Measurements from ENCODE around the gene ERG. TPM values are rescaled to one million over a fixed set of nuclear protein-coding genes. Genes with fewer than 3 reads are reported as not detected.
A peak's percentile ranks its signal among the peaks of the same experiment; 100 is the strongest.

ERG gene
- total RNA-seq, 8 experiments from 2014 or later, result 0.09 to 0.97 (median 0.51) TPM; not detected in 1

DNA sequence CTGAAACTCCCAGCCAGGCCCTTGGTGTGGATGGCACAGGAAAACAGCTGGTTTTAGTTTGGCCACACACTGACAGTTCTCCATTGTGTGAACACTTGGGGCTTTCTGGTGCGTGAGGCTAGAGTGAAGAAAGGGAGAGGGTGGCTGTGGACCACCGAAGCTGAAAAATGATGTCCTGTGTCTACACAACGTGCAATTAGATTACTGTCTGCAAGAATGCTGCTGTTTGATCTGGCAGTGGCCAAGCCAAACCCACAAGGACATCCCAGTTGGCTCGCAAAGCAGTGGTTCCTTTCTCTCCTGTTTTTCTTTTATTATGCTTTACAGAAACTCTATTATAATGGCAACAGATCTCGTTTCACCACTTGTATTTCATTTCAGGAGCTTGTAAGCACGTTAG is 58.9 kb downstream of the ERG start:
- Histone ChIP-seq H3K4me1 (replicated peaks in 1 of 2) (peaks cover 0 to 12% of the 10 kb centered on the region in 2 donors), H3K4me3 (no peak overlapping the region), H3K27ac (no peak overlapping the region)
- WGBS, 10 experiments, result 20 to 83% (median 63%) methylated on average over 1 to 4 of the region's 6 CpGs; no CpG with 5 or more reads in 1 of the 10 experiments
- in situ Hi-C loops (cut with MboI; ENCODE audit: low pct_unique_long_range_greater_than_20kb in 2 of 9, low sequenced_read_pairs in 9 of 9, unreplicated experiment in 9 of 9), result no loop called here
- ATAC-seq (replicated peaks in 6 of 8), result no peak

DNA sequence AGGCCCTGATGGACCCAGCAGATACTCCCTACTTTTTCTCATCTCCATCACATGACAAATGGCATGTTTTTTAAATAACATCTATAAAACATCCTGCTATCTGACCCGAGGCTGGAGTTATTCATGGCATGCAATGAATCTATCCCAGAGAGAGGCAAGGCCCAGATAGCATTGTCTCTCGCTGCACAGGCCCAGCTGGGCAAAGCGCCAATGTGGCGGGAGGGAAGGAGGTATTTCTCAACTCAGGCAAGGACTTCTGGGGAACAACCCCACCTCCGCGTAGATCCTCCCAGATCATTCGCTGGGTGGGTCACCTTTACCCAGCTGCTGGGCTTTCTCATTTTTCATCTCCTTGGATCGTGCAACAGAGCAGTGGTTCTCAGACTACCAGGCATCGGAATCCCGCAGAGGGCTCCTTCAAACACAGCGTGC is 59.8 kb downstream of the ERG start:
- in situ Hi-C loops (cut with MboI; ENCODE audit: low pct_unique_long_range_greater_than_20kb in 2 of 9, low sequenced_read_pairs in 9 of 9, unreplicated experiment in 9 of 9), result no loop called here

GRCh38 chr21:38436341-38436740 is 61.9 kb downstream of the ERG start:
- no peak overlapping the region for H3K27ac ChIP-seq
- WGBS, 10 experiments, result 40 to 100% (median 90%) methylated on average over 1 to 4 of the region's 4 CpGs; no CpG with 5 or more reads in 1 of the 10 experiments
- no peak overlapping the region for H3K4me3 ChIP-seq
- ATAC-seq (replicated peaks in 6 of 8), result no peak
- in situ Hi-C loops (cut with MboI; ENCODE audit: low pct_unique_long_range_greater_than_20kb in 2 of 9, low sequenced_read_pairs in 9 of 9, unreplicated experiment in 9 of 9), result no loop called here
- H3K4me1 ChIP-seq (replicated peaks in 1 of 2), result peaks cover 0 to 12% of the 10 kb centered on the region in 2 donors

More for the DNA sequence above, 59.8 kb downstream of the ERG start:
- peak in 6 of 8 experiments; percentile 12 to 97 (median 72) for ATAC-seq (replicated peaks in 6 of 8)
- Histone ChIP-seq H3K4me1 (replicated peaks in 1 of 2) (peaks cover 0 to 12% of the 10 kb centered on the region in 2 donors), H3K27ac (no peak overlapping the region), H3K4me3 (no peak overlapping the region)
- WGBS, 10 experiments, result 0 to 100% (median 71%) methylated on average over 1 to 6 of the region's 11 CpGs; no CpG with 5 or more reads in 4 of the 10 experiments

DNA sequence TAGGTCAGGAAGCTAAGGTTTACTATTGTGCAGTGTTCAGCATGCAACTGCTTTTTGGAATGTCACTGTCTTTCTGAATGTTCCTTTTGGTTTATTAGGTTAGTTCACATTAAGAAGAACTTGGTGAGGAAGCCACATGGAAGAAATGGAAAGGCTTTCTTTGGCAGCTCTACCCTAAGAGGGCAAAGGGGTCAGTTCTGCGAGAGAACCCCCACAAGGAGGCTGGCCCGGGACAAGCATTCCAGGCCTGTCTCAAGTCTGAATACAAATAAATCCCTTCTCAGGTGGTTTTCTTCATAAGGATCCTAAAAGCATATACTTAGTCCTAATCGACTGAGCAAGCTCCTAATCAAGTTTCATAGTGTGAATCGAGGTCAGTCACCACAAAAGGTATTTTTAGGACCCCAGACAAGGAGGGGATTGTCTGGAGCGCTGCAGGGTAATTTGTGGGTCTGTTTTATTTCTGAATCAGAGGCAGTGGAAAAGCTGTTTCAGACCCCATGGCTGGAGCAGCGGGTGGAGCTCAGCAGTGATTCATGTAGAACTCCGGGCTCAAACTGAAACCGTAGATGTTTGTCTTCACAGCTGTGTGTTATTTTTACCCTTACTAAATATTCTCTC is 63.3 kb downstream of the ERG start:
- in situ Hi-C loops (cut with MboI; ENCODE audit: low pct_unique_long_range_greater_than_20kb in 2 of 9, low sequenced_read_pairs in 9 of 9, unreplicated experiment in 9 of 9), result no loop called here
- WGBS, 10 experiments, result 2 to 83% (median 10%) methylated on average over 2 to 7 of the region's 8 CpGs; no CpG with 5 or more reads in 3 of the 10 experiments
- H3K4me3 ChIP-seq, result no peak overlapping the region
- peak in 3 of 8 experiments; percentile 16 to 47 (median 22) for ATAC-seq (replicated peaks in 6 of 8)
- H3K4me1 ChIP-seq (replicated peaks in 1 of 2), result peaks cover 0 to 4% of the 10 kb centered on the region in 2 donors
- H3K27ac ChIP-seq, result no peak overlapping the region

DNA sequence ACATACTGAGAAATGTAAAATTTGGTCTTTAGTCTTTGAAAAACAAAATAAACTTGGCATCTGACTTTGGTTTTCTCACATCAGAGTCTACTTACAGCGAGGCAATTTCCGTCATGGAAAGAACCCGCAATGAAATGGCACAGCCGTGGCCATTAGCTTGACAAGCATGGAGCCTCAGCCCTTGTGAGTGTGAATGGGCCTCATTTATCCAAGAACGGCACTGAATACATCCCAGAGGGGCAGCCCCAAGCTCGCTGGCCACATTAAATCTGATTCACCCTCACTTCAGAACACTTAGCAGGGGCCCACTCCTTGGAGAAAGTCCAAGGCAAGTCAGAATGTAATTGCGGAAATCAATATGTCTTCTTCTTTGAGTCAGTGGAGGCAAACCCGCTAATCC is 64.8 kb downstream of the ERG start:
- ATAC-seq (replicated peaks in 6 of 8), result no peak
- in situ Hi-C loops (cut with MboI; ENCODE audit: low pct_unique_long_range_greater_than_20kb in 2 of 9, low sequenced_read_pairs in 9 of 9, unreplicated experiment in 9 of 9), result no loop called here

GRCh38 chr21:38430401-38430984 is 67.8 kb downstream of the ERG start:
- peak in 4 of 8 experiments; percentile 36 to 93 (median 56) for ATAC-seq (replicated peaks in 6 of 8)
- Histone ChIP-seq H3K4me3 (no peak overlapping the region), H3K27ac (no peak overlapping the region), H3K4me1 (replicated peaks in 1 of 2) (no peaks in the 10 kb centered on the region)
- in situ Hi-C loops (cut with MboI; ENCODE audit: low pct_unique_long_range_greater_than_20kb in 2 of 9, low sequenced_read_pairs in 9 of 9, unreplicated experiment in 9 of 9), result no loop called here

More for the DNA sequence above, 64.8 kb downstream of the ERG start:
- no peaks in the 10 kb centered on the region for H3K4me1 ChIP-seq (replicated peaks in 1 of 2)
- H3K4me3 ChIP-seq, result no peak overlapping the region
- H3K27ac ChIP-seq, result no peak overlapping the region
- 57 to 100% (median 87%) methylated on average over 1 to 7 of the region's 8 CpGs; no CpG with 5 or more reads in 3 of the 10 experiments for WGBS, 10 experiments

DNA sequence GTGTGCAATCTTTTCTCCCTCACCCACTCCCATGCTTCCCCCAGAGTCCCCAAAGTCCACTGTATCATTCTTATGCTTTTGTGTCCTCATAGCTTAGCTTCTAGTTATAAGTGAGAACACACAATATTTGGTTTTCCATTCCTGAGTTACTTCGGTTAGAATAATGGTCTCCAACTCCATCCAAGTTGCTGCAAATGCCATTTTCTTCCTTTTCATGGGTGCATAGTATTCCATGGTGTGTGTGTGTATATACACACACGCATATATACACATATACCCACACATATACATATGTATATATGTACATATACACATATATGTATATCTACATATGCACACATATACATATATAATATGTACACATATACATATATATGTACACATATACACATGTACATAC is 69.3 kb downstream of the ERG start:
- in situ Hi-C loops (cut with MboI; ENCODE audit: low pct_unique_long_range_greater_than_20kb in 2 of 9, low sequenced_read_pairs in 9 of 9, unreplicated experiment in 9 of 9), result no loop called here
- Histone ChIP-seq H3K4me1 (replicated peaks in 1 of 2) (peaks cover 7 to 9% of the 10 kb centered on the region in 2 donors), H3K27ac (no peak overlapping the region), H3K4me3 (no peak overlapping the region)
- 17 to 93% (median 83%) methylated on average over 1 to 2 of the region's 2 CpGs; no CpG with 5 or more reads in 4 of the 10 experiments for WGBS, 10 experiments
- ATAC-seq (replicated peaks in 6 of 8), result no peak

DNA sequence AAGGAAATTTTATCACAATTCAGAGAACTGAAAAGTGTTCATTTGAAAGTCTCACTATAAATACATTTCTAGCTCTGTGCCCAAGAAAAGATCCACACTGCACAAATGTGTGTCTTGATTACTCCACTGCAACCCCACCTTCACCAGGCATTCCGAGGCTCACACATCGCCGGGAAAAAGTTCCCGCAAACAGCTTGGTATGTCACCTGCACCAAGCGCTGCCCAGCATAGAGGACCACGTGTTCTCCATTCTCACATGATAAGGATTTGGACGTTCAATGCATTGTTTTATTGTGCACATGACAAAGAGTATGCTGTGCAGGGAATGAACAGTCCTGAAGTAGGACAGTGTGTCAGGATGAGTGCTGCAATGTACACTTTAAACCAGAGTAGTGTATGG is 70.1 kb downstream of the ERG start:
- no peak for ATAC-seq (replicated peaks in 6 of 8)
- H3K4me3 ChIP-seq, result no peak overlapping the region
- no peak overlapping the region for H3K27ac ChIP-seq
- WGBS, 10 experiments, result 33 to 90% (median 72%) methylated on average over 1 to 7 of the region's 7 CpGs; no CpG with 5 or more reads in 2 of the 10 experiments
- in situ Hi-C loops (cut with MboI; ENCODE audit: low pct_unique_long_range_greater_than_20kb in 2 of 9, low sequenced_read_pairs in 9 of 9, unreplicated experiment in 9 of 9), result no loop called here
- peaks cover 8 to 13% of the 10 kb centered on the region in 2 donors for H3K4me1 ChIP-seq (replicated peaks in 1 of 2)

GRCh38 chr21:38424305-38425019 is 73.8 kb downstream of the ERG start:
- H3K4me3 ChIP-seq, result no peak overlapping the region
- H3K27ac ChIP-seq, result peak overlapping the region in 1 of 2 donors; percentile 54
- in situ Hi-C loops (cut with MboI; ENCODE audit: low pct_unique_long_range_greater_than_20kb in 2 of 9, low sequenced_read_pairs in 9 of 9, unreplicated experiment in 9 of 9), result no loop called here
- 20 to 89% (median 63%) methylated on average over 1 to 5 of the region's 11 CpGs; no CpG with 5 or more reads in 4 of the 10 experiments for WGBS, 10 experiments
- peaks cover 8 to 13% of the 10 kb centered on the region in 2 donors for H3K4me1 ChIP-seq (replicated peaks in 1 of 2)
- peak in 5 of 8 experiments; percentile 77 to 94 (median 79) for ATAC-seq (replicated peaks in 6 of 8)

DNA sequence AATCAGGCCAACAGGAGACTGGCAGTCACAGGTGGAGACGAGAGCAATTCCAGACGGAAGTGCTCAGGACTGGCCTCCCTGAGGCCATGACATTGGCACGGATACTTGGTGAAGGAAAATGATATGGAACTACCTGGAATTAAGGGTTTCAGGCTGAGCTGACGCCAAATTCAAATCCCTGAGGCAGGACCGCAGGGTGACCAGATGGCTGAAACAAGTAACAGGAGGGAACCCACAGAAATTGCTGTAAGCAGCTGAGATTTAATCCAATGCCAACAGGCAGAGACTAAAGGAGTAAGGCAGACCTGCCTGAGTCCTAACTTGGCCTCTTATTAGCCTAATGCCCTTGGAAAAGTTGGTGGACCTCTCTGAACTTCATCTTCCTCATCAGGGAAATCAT is 76.2 kb downstream of the ERG start:
- ATAC-seq (replicated peaks in 6 of 8), result no peak
- Histone ChIP-seq H3K4me1 (replicated peaks in 1 of 2) (peaks cover 8 to 13% of the 10 kb centered on the region in 2 donors), H3K4me3 (no peak overlapping the region), H3K27ac (no peak overlapping the region)
- 50 to 93% (median 84%) methylated on average over 2 to 5 of the region's 5 CpGs; no CpG with 5 or more reads in 4 of the 10 experiments for whole genome bisulfite sequencing, 10 experiments
- in situ Hi-C loops (cut with MboI; ENCODE audit: low pct_unique_long_range_greater_than_20kb in 2 of 9, low sequenced_read_pairs in 9 of 9, unreplicated experiment in 9 of 9), result no loop called here

DNA sequence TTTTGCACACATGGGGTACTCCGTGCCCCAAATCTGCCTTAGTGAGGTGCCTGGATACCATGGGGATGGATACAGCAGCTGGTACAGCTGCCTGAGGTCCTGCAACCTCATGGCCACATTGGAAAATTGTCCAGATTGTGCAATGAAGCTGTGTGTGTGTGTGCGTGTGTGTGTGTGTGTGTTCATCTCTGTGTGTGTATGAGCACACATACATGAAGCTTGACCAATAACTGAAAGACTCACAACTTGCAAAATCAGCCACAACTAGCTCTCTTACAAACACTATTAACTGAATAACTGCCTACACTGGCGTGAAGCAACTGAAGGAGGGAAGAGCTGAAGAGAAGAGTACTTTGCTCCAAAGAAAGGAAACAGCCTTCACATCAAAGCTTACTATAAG is 78.1 kb downstream of the ERG start:
- Histone ChIP-seq H3K4me1 (replicated peaks in 1 of 2) (peaks cover 8 to 16% of the 10 kb centered on the region in 2 donors), H3K4me3 (no peak overlapping the region), H3K27ac (no peak overlapping the region)
- no peak for ATAC-seq (replicated peaks in 6 of 8)
- WGBS, 10 experiments, result 62 to 100% (median 86%) methylated on average over 1 to 2 of the region's 3 CpGs; no CpG with 5 or more reads in 3 of the 10 experiments
- in situ Hi-C loops (cut with MboI; ENCODE audit: low pct_unique_long_range_greater_than_20kb in 2 of 9, low sequenced_read_pairs in 9 of 9, unreplicated experiment in 9 of 9), result no loop called here

- 48 to 100% (median 99%) methylated on average over 1 to 5 of the region's 5 CpGs; no CpG with 5 or more reads in 1 of the 10 experiments for WGBS, 10 experiments
- no peak overlapping the region for H3K27ac ChIP-seq
- no peak overlapping the region for H3K4me3 ChIP-seq
- peaks cover 12 to 15% of the 10 kb centered on the region in 2 donors for H3K4me1 ChIP-seq (replicated peaks in 1 of 2)
- in situ Hi-C loops (cut with MboI; ENCODE audit: low pct_unique_long_range_greater_than_20kb in 2 of 9, low sequenced_read_pairs in 9 of 9, unreplicated experiment in 9 of 9), result no loop called here
- ATAC-seq (replicated peaks in 6 of 8), result no peak
Measured at GRCh38 chr21:38417726-38418125, 80.6 kb downstream of the ERG start.

- WGBS, 10 experiments, result 67 to 95% (median 81%) methylated on average over 1 to 10 of the region's 10 CpGs
- in situ Hi-C loops (cut with MboI; ENCODE audit: low pct_unique_long_range_greater_than_20kb in 2 of 9, low sequenced_read_pairs in 9 of 9, unreplicated experiment in 9 of 9), result no loop called here
- ATAC-seq (replicated peaks in 6 of 8), result no peak
Measured at GRCh38 chr21:38416791-38417190, 81.5 kb downstream of the ERG start.

More at GRCh38 chr21:38416791-38417190, 81.5 kb downstream of the ERG start:
- no peak overlapping the region for H3K27ac ChIP-seq
- H3K4me1 ChIP-seq (replicated peaks in 1 of 2), result peaks cover 12 to 15% of the 10 kb centered on the region in 2 donors
- H3K4me3 ChIP-seq, result no peak overlapping the region

Data from motor neuron (in vitro differentiated cells).